A673 (cell line): ENCODE measurements around the gene SYCN.

Experiments used
- EZH2 ChIP-seq: fragments of 200-600 bp; sonication (generic); IDR thresholded peaks from 2 replicates; pipeline ENCODE4 v1.6.1; 2017; ENCODE audit warnings: borderline replicate concordance, low read depth, mild to moderate bottlenecking, mixed read lengths, antibody characterized with exemption, low read length; ENCODE audit not compliant: poor library complexity, severe bottlenecking
- TF ChIP-seq, protein P1 (sequence below): fragments of 300-800, 200-600 bp; sonication (generic); conservative IDR thresholded peaks from 2 replicates; pipeline ENCODE4 v1.5.1; 2017; ENCODE audit warnings: low read depth, mild to moderate bottlenecking, antibody characterized with exemption, low read length, moderate library complexity, mixed read lengths

DNA sequence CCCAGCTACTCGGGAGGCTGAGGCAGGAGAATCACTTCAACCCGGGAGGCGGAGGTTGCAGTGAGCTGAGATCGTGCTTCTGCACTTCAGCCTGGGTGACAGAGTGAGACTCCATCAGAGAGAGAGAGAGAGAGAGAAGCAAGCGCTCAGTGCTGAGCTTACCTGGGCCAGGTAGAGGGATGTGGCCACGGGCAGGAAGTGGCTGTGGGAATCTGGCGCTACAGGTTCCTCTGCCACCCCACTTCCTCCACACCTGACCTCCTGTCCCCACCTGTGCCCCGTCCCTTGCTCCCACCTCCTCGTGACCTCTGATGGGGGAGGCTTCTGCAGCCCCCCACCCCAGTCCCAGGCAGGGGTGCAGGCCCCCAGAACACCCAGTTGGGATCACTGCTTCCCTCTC lies 8.3 kb downstream of the SYCN start:
- TF ChIP-seq, protein P1, sequence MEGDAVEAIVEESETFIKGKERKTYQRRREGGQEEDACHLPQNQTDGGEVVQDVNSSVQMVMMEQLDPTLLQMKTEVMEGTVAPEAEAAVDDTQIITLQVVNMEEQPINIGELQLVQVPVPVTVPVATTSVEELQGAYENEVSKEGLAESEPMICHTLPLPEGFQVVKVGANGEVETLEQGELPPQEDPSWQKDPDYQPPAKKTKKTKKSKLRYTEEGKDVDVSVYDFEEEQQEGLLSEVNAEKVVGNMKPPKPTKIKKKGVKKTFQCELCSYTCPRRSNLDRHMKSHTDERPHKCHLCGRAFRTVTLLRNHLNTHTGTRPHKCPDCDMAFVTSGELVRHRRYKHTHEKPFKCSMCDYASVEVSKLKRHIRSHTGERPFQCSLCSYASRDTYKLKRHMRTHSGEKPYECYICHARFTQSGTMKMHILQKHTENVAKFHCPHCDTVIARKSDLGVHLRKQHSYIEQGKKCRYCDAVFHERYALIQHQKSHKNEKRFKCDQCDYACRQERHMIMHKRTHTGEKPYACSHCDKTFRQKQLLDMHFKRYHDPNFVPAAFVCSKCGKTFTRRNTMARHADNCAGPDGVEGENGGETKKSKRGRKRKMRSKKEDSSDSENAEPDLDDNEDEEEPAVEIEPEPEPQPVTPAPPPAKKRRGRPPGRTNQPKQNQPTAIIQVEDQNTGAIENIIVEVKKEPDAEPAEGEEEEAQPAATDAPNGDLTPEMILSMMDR, result no peak
- no peak for TF ChIP-seq EZH2
